C4-2B (cell line): ENCODE results near the gene OXT.
"Not testable (repeated sequence)": the region's sequence is repeated elsewhere in the genome, so short reads cannot be mapped to it uniquely, and the experiment has no call there.

ENCODE experiments used
- H3K27ac ChIP-seq: fragments of 450-650 bp; 2 replicates; pipeline ENCODE4 v1.5.1; 2017
- CTCF ChIP-seq: fragments of 450-650 bp; conservative IDR thresholded peaks from 2 replicates; pipeline ENCODE4 v1.5.1; 2017; ENCODE audit warnings: mild to moderate bottlenecking
- ZFX ChIP-seq: fragments of 450-650 bp; IDR thresholded peaks from 2 replicates; pipeline ENCODE4 v1.6.1; 2017

OXT gene

DNA sequence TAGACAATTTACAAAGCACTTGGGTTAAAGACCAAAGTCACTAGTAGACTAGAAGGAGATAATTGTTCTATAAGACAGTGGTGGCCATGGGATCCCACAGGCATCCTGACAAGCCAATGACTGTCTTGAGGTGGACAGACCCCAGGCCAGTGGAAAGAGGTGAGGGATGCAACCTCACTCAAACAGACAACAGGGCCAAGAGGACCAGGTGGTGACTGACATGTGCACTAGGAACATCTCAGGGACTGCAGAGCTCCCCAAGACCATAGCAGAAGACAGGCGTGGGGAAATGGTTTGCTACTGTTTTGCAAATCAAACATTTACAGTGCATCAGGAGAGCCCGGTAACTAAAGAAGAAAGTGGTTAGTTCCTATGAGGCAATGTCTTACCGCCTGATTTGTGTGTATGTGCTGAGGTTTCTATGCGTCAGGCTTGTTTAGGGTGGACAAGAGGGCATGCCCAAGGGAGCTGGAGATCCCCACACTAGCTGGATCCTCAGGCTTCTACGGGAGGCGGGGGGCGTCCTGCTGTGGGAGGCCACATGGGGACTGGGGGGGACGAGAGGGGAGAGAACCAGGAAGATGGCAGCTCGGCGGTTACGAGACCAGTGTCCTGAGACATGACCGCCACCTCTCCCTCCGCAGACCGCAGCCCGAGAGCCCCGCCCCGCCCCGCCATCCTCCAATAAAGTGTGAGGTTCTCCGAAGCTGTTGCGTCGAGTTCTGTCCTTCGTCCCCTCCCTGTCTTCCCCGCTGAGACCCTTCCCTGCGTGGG lies 26.2 kb upstream of the OXT start:
- H3K27ac ChIP-seq = peak overlapping the region; percentile 93
- TF ChIP-seq CTCF (no peak), ZFX (no peak)

GRCh38 chr20:3045816-3046676 lies 25.4 kb upstream of the OXT start, which contains the start of gene MRPS26:
TSS of gene MRPS26 (plus strand) at chr20:3046052. CDS start at chr20:3046069, 17 bp downstream.
- peak; percentile 97 for TF ChIP-seq ZFX
- no peak for TF ChIP-seq CTCF
- peak within 1 kb of the TSS; percentile 93 for H3K27ac ChIP-seq

GRCh38 chr20:3046677-3047462 lies 24.6 kb upstream of the OXT start:
- peak; percentile 37; the same call in 1 of the 2 replicates for TF ChIP-seq ZFX
- no peak for TF ChIP-seq CTCF
- H3K27ac ChIP-seq = peak overlapping the region; percentile 93

DNA sequence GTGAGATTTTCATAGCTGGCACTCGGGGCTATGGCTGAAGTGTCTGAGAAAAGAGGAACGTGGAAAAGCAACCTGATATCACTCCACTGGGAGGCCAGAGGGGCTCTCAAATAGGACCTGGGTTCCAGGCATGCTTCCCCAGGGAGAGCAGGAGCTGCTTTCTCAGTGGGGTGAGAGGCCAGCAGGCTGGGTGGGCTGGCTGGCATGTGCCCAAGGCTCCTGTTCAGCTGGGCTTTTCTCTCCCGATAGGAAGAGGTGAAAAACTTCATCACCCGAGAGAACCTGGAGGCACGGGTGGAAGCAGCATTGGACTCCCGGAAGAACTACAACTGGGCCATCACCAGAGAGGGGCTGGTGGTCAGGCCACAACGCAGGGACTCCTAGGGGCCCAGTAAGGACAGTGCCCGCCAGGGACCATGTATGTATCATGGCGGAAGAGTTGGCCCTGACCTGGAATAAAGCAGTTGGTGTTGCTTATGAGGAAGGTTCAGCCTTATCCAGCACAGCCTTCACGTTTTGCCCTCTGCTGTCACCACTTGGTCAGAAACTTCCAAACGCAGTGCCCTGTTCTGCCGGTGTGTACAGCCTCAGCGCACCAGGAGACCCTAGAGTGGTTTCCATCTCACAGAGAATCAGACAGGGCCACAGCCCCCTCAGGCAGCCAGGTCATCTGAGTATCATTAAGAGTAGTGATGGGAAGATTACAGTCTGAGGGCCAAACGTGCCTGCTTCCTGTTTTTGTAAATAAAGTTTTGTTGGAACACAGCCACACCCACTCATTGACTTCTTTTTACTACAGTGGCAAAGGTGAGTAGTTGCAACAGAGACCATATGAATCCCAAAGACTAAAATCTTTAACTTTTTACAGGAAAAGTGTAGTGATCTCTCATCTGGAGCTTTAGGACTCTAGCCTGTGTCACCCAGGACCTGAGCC lies 23.7 kb upstream of the OXT start:
- no peak for TF ChIP-seq ZFX
- no peak for TF ChIP-seq CTCF
- no peak overlapping the region; the same call in 1 of the 2 replicates for H3K27ac ChIP-seq

- no peak overlapping the region for H3K27ac ChIP-seq
- no peak for TF ChIP-seq CTCF
- no peak for TF ChIP-seq ZFX
These were observed 19.9 kb upstream of the OXT start for GRCh38 chr20:3051385-3052019.

GRCh38 chr20:3059489-3059888 lies 11.9 kb upstream of the OXT start:
- TF ChIP-seq CTCF (no peak), ZFX (no peak)
- no peak overlapping the region for H3K27ac ChIP-seq

GRCh38 chr20:3064119-3064518 lies 7.3 kb upstream of the OXT start:
- H3K27ac ChIP-seq = not testable (repeated sequence)
